ENCODE measurements around the gene XXYLT1.

XXYLT1 gene

GRCh38 chr3:195032106-195032759 lies 238.7 kb downstream of the XXYLT1 start:
- TF ChIP-seq CTCF (IDR thresholded peaks at IDR 0.05; ENCODE audit: low read depth, low read length), result no peak
- Histone ChIP-seq H3K27me3 (ENCODE audit: insufficient read depth, low read depth, severe bottlenecking) (no peaks in the 10 kb centered on the region), H3K27ac (no peak overlapping the region), H3K4me3 (ENCODE audit: low read depth, low read length) (no peak overlapping the region), H3K36me3 (no peaks in the 10 kb centered on the region), H3K9me3 (ENCODE audit: severe bottlenecking) (no peaks in the 10 kb centered on the region)
- DNase-seq, result no peak

- no peak for TF ChIP-seq CTCF (IDR thresholded peaks at IDR 0.05; ENCODE audit: low read depth, low read length)
- Histone ChIP-seq H3K27me3 (ENCODE audit: insufficient read depth, low read depth, severe bottlenecking) (no peaks in the 10 kb centered on the region), H3K36me3 (no peaks in the 10 kb centered on the region), H3K27ac (no peak overlapping the region), H3K9me3 (ENCODE audit: severe bottlenecking) (no peaks in the 10 kb centered on the region), H3K4me3 (ENCODE audit: low read depth, low read length) (no peak overlapping the region)
- DNase-seq, result no peak
Observed at GRCh38 chr3:195031574-195032003, 239.4 kb downstream of the XXYLT1 start.

- TF ChIP-seq CTCF (IDR thresholded peaks at IDR 0.05; ENCODE audit: low read depth, low read length), result no peak
- DNase-seq, result no peak
- H3K27ac ChIP-seq, result no peak overlapping the region
Observed at GRCh38 chr3:195030791-195031321, 240.1 kb downstream of the XXYLT1 start.

GRCh38 chr3:195028877-195029606 lies 241.9 kb downstream of the XXYLT1 start:
- TF ChIP-seq CTCF (IDR thresholded peaks at IDR 0.05; ENCODE audit: low read depth, low read length), result no peak

More at GRCh38 chr3:195030791-195031321, 240.1 kb downstream of the XXYLT1 start:
- Histone ChIP-seq H3K4me3 (ENCODE audit: low read depth, low read length) (no peak overlapping the region), H3K27me3 (ENCODE audit: insufficient read depth, low read depth, severe bottlenecking) (no peaks in the 10 kb centered on the region), H3K9me3 (ENCODE audit: severe bottlenecking) (no peaks in the 10 kb centered on the region), H3K36me3 (no peaks in the 10 kb centered on the region)

GRCh38 chr3:195025884-195026200 lies 245.1 kb downstream of the XXYLT1 start:
- H3K27me3 ChIP-seq (ENCODE audit: insufficient read depth, low read depth, severe bottlenecking), result no peaks in the 10 kb centered on the region
- no peaks in the 10 kb centered on the region for H3K9me3 ChIP-seq (ENCODE audit: severe bottlenecking)
- DNase-seq, result no peak
- TF ChIP-seq CTCF (IDR thresholded peaks at IDR 0.05; ENCODE audit: low read depth, low read length), result no peak
- no peak overlapping the region for H3K27ac ChIP-seq
- H3K36me3 ChIP-seq, result no peaks in the 10 kb centered on the region
- H3K4me3 ChIP-seq (ENCODE audit: low read depth, low read length), result no peak overlapping the region

More at GRCh38 chr3:195028877-195029606, 241.9 kb downstream of the XXYLT1 start:
- Histone ChIP-seq H3K36me3 (no peaks in the 10 kb centered on the region), H3K27me3 (ENCODE audit: insufficient read depth, low read depth, severe bottlenecking) (no peaks in the 10 kb centered on the region), H3K4me3 (ENCODE audit: low read depth, low read length) (no peak overlapping the region), H3K27ac (no peak overlapping the region), H3K9me3 (ENCODE audit: severe bottlenecking) (no peaks in the 10 kb centered on the region)
- no peak for DNase-seq
